Lung (tissue), 12 donors: Measurements from ENCODE around the gene XPO4. TPM values are rescaled to one million over a fixed set of nuclear protein-coding genes. Genes with fewer than 3 reads are reported as not detected.

Experiments
- ATAC-seq: fragments of 200-7000 bp; cut with Tn5 transposase; one replicate; pipeline ENCODE4 v1.9.1; 2020; ENCODE audit warnings: moderate number of reproducible peaks; ENCODE audit not compliant: insufficient read depth, low FRiP score
- DNase-seq, 3 donors: peaks; one replicate each; pipeline ENCODE4 v3.0.0-alpha.2; 2013 to 2017
- H3K27ac ChIP-seq, 2 donors: one replicate each; pipeline ENCODE4 v1.5.1; 2013; ENCODE audit warnings: mild to moderate bottlenecking in 2 of 2, moderate library complexity in 2 of 2, control low read depth in 1 of 2, inconsistent platforms in 1 of 2, low read depth in 1 of 2, low read length in 1 of 2
- H3K27me3 ChIP-seq, 3 donors: one replicate each; pipeline ENCODE4 v1.5.1; 2013; ENCODE audit warnings: low read length in 2 of 3; ENCODE audit not compliant: control insufficient read depth in 3 of 3, insufficient read depth in 3 of 3
- H3K36me3 ChIP-seq, 4 donors: one replicate each; pipeline ENCODE4 v1.5.1; 2013; ENCODE audit warnings: low read length in 4 of 4, mild to moderate bottlenecking in 1 of 4, moderate library complexity in 1 of 4; ENCODE audit not compliant: control insufficient read depth in 4 of 4, insufficient read depth in 4 of 4
- H3K4me1 ChIP-seq, 5 donors: one replicate each; pipeline ENCODE4 v1.5.1; 2013; ENCODE audit warnings: low read length in 5 of 5, mild to moderate bottlenecking in 2 of 5, moderate library complexity in 1 of 5; ENCODE audit not compliant: control insufficient read depth in 5 of 5, insufficient read depth in 5 of 5
- H3K4me3 ChIP-seq: one replicate; pipeline ENCODE4 v1.5.1; 2013; ENCODE audit warnings: mild to moderate bottlenecking, control low read depth, moderate library complexity
- H3K9ac ChIP-seq, 2 donors: one replicate each; pipeline ENCODE4 v1.5.1; 2013; ENCODE audit warnings: low read length in 2 of 2, control low read depth in 1 of 2; ENCODE audit not compliant: insufficient read depth in 1 of 2
- H3K9me3 ChIP-seq, 4 donors: one replicate each; pipeline ENCODE4 v1.5.1; 2013; ENCODE audit warnings: low read length in 3 of 4, mild to moderate bottlenecking in 1 of 4, moderate library complexity in 1 of 4; ENCODE audit not compliant: control insufficient read depth in 4 of 4, insufficient read depth in 3 of 4
- WGBS, 2 donors: extraction: QIAGEN DNeasy Blood & Tissue Kit; methylation state at CpG; one replicate each; pipeline ENCODE4 v1.1.7; 2013; 5-methylcytosine and 5-hydroxymethylcytosine counted together
- polyA plus RNA-seq, 2 donors: library from polyadenylated mRNA; stranded (reverse); fragments of 200-250 nt; gene quantifications; one replicate each; pipeline ENCODE4 v1.2.1, GENCODE V29; 2013
- total RNA-seq, 2 donors: library from RNA; depleted of rRNA in 1 of 2; stranded (reverse); fragments of >200 nt in 1 of 2; gene quantifications; one replicate each; pipeline ENCODE4 v1.2.1, GENCODE V29; 2014 to 2021
- TF ChIP-seq, protein P1 (sequence below): IDR thresholded peaks from 2 replicates; pipeline ENCODE4 v1.5.1; 2012; ENCODE audit warnings: mild to moderate bottlenecking; ENCODE audit errors: control extremely low read depth, extremely low read depth
- donor health status: control.
- donor health status: control.
- donor health status: Bipolar disorder and iron deficiency.
- donor health status: healthy.
- donor health status: DM: yes; HTN: yes; CAD: no.

The XPO4 gene
- total and polyA plus RNA-seq, 4 donors = 3.1 to 25.5 (median 9.9) TPM

DNA sequence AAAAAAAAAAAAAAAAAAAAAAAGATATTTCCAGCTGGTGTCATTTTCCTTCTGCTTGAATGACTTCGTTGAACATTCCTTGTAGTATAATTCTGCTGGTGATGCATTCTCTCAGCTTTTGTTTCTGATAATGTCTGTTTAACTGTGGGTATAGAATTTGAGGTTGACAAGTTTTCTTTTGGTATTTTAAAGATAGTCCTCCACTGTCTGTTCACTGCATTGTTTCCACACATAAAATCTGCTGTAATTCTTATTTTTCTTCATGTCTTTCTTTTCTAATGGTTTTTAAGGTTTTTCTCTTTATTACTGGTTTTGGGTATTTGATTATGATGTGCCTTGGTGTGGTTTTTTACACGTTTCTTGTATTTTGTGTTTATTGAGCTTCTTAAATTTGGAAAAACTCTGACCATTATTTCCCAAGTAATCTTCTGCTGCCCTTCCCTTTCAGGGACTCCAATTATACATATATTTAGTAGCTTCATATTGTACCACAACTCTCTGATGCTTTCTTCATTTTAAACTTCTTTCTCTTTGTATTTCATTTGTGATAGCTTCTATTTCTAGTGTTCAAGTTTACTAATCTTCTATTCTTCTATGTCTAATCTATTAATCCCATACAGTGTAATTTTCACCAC lies 135.1 kb downstream of the XPO4 start:
- Histone ChIP-seq H3K9ac (no peak overlapping the region), H3K4me1 (peaks cover 0 to 3% (median 1%) of the 10 kb centered on the region in 5 donors)
- WGBS, 2 donors = 94 to 100% methylated on average over 2 of the region's 2 CpGs

DNA sequence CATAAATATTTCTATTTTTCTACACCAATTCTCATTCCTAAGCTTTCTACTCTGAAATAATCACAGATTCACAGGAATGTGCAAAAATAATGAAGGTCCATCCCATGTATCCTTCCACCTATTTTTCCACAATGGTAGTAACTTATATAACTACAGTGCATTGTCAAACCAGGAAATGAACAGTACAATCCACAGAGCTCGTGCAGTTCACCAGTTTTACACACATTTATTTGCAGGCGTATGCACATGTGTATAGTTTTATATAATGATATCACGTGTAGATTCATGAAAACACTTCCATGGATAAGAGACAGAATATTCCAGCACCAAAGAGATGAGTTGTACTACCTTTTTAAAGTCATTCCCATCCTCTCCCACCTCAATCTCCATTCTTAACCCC lies 141.7 kb downstream of the XPO4 start:
- Histone ChIP-seq H3K27ac (no peak overlapping the region), H3K9me3 (peaks cover 0 to 4% (median 1%) of the 10 kb centered on the region in 4 donors), H3K27me3 (no peaks in the 10 kb centered on the region), H3K4me3 (no peak overlapping the region), H3K4me1 (no peaks in the 10 kb centered on the region), H3K36me3 (peaks cover 0 to 13% (median 5%) of the 10 kb centered on the region in 4 donors), H3K9ac (no peak overlapping the region)
- TF ChIP-seq, protein P1, sequence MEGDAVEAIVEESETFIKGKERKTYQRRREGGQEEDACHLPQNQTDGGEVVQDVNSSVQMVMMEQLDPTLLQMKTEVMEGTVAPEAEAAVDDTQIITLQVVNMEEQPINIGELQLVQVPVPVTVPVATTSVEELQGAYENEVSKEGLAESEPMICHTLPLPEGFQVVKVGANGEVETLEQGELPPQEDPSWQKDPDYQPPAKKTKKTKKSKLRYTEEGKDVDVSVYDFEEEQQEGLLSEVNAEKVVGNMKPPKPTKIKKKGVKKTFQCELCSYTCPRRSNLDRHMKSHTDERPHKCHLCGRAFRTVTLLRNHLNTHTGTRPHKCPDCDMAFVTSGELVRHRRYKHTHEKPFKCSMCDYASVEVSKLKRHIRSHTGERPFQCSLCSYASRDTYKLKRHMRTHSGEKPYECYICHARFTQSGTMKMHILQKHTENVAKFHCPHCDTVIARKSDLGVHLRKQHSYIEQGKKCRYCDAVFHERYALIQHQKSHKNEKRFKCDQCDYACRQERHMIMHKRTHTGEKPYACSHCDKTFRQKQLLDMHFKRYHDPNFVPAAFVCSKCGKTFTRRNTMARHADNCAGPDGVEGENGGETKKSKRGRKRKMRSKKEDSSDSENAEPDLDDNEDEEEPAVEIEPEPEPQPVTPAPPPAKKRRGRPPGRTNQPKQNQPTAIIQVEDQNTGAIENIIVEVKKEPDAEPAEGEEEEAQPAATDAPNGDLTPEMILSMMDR = no peak
- 84 to 85% methylated on average over 3 of the region's 3 CpGs for WGBS, 2 donors
- ATAC-seq (no peak), DNase-seq (no peak)

More for the DNA sequence above, 135.1 kb downstream of the XPO4 start:
- TF ChIP-seq, protein P1 = no peak
- DNase-seq = no peak
- Histone ChIP-seq H3K27ac (no peak overlapping the region), H3K4me3 (no peak overlapping the region), H3K27me3 (no peaks in the 10 kb centered on the region), H3K36me3 (peaks cover 0 to 14% (median 7%) of the 10 kb centered on the region in 4 donors), H3K9me3 (peaks cover 0 to 10% (median under 1%) of the 10 kb centered on the region in 4 donors)
- ATAC-seq = no peak

DNA sequence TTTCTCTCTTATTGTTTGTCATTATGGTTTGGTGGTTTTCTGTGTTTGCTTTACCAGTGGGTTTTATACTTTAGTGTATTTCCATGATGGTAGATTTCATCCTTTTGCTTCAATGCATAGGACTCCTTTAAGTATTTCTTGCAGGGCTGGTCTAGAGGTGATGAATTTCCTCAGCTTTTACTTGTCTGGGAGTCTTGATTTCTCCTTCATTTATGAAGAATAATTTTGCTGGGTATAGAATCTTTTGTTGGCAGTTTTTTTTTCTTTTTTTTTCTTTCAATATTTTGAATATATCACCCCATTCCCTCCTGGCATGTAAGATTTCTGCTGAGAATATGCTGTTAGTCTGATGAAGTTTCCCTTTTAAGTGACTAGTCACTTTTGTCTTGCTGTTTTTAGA lies 148.5 kb downstream of the XPO4 start:
- H3K9ac ChIP-seq = no peak overlapping the region
- ATAC-seq (no peak), DNase-seq (no peak)
- TF ChIP-seq, protein P1 = no peak
- no peaks in the 10 kb centered on the region for H3K27me3 ChIP-seq
- H3K4me1 ChIP-seq = peaks cover 0 to 3% (median 0%) of the 10 kb centered on the region in 5 donors
- peaks cover 2 to 32% (median 10%) of the 10 kb centered on the region in 4 donors for H3K36me3 ChIP-seq
- no peak overlapping the region for H3K4me3 ChIP-seq
- peaks cover 3 to 15% (median 8%) of the 10 kb centered on the region in 4 donors for H3K9me3 ChIP-seq
- H3K27ac ChIP-seq = no peak overlapping the region
